ENCODE measurements around the gene RNF128. TPM values are rescaled to one million over a fixed set of nuclear protein-coding genes. Genes with fewer than 3 reads are reported as not detected.
"Not testable (repeated sequence)": the region's sequence is repeated elsewhere in the genome, so short reads cannot be mapped to it uniquely, and the experiment has no call there.

Gene RNF128
- polyA plus RNA-seq, 1 donor, result not detected

DNA sequence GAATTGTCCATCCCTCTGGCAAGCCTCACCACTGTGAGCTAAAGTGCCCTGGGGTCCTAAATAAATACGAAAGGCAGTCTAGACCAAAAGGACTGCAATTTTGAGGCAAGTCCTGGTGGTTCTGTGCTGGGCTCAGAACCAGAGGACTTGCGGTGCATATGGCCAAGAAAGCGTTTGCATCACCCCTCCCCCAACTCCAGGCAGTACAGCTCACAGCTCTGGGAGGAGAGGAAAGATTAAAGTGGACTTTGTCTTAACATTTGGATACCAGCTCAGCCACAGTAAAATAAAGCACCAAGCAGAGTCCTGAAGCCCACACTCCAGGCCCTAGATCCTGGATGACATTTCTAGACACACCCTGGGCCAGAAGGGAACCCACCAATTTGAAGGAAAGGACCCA lies 24.9 kb downstream of the RNF128 start:
- DNase-seq, result no peak

GRCh38 chrX:106752101-106752678 lies 25.7 kb downstream of the RNF128 start:
- no peak for DNase-seq

GRCh38 chrX:106769288-106769687 lies 42.8 kb downstream of the RNF128 start:
- not testable (repeated sequence) for DNase-seq

GRCh38 chrX:106774981-106775380 lies 48.5 kb downstream of the RNF128 start:
- no peak for DNase-seq

- DNase-seq, result no peak
Measured at GRCh38 chrX:106780264-106780663, 53.8 kb downstream of the RNF128 start.

DNA sequence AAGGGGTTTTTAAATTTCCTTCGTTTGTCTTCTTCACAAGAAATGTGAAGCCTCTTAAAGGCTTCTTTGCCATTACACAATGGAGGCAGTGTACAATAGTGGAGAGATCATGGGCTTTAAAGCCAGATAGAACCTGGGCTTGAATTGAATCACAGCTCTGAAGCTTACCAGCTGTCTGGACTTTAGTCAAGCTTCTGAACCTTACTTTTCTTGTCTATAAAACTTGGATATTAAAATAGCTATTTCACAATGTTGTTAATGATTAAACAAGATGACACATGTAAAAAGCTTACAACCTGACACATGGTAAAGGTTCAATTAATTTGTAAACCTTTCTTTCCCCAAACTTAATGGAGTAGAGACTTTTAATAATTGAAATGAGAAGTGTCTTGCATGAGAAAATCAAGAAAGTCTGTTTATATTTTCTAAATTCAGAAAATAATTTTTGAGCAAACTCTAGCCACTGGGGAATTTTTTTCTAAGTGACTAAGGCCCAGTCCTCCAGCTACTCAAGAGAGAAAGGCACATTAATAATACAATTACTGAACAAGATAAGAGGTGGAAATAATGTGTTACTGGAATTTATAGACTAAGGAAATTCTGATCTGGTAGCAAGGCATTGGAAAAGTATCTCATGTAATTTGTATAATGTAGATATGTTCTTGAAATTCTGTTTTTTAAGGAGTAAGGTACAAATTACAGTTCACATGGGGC lies 54.3 kb downstream of the RNF128 start:
- DNase-seq, result no peak

DNA sequence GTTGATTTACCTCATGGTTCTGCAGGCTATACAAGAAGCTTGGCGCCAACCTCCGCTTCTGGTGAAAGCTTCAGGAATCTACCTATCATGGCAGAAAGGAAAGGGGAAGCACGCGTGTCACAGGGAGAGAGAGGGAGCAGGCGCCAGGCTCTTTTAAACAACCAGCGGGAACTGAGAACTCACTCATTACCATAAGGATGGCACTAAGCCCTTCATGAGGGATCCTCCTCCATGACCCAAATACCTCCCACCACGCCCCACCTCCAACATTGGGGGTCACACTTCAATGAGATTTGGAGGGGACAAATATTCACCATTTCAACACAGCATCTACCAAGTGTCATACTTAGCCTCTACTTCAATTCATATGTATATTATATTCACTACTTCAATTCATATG lies 57.2 kb downstream of the RNF128 start:
- DNase-seq, result no peak

- no peak for DNase-seq
Measured at GRCh38 chrX:106791495-106791894, 65.0 kb downstream of the RNF128 start.

DNA sequence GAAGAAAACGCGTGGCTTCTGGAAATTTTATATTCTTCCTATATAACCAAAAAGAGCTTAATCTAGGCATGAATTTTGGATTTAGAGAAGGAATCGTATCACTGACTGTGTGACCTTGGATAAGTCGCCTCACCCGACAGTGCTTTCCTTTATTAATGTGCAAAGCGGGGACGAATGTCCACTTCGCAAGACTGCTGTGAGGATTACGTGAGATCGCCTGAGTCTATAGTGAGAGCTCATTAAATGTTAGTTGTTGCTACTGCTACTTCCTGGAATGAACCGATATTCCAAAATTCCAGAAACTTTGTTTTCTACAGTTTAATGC lies 75.5 kb downstream of the RNF128 start:
- DNase-seq, result no peak

GRCh38 chrX:106802388-106803275 lies 76.1 kb downstream of the RNF128 start, which contains the start of gene TBC1D8B:
Gene TBC1D8B (plus strand): TSS chrX:106802673. CDS start chrX:106802854, 181 bp downstream.
- peak; percentile 89 for DNase-seq

GRCh38 chrX:106811131-106811910 lies 84.8 kb downstream of the RNF128 start:
- no peak for DNase-seq

DNA sequence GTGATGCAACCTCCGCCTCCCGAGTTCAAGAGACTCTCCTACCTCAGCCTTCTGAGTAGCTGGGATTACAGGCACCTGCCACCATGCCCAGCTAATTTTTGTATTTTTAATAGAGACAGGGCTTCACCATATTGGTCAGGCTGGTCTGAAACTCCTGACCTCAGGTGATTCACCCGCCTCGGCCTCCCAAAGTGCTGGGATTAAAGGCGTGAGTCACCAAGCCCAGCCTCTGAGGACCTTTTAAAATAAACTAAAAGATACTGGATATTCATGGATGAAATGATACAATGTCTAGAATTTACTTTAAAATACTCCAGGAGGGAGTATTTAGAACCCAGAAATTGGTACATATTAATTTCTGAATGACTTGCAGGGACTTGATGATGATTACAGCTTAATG lies 86.4 kb downstream of the RNF128 start:
- not testable (repeated sequence) for DNase-seq

GRCh38 chrX:106814093-106814492 lies 87.6 kb downstream of the RNF128 start:
- DNase-seq, result not testable (repeated sequence)

Other genes starting within 250 kb of the RNF128 start
- gene RADX, start 114.7 kb upstream of the RNF128 start, polyA plus RNA-seq (ENCODE audit: insufficient read length), result 2.9 TPM
- gene TBC1D8B, start 76.0 kb downstream of the RNF128 start, polyA plus RNA-seq (ENCODE audit: insufficient read length), result 3.5 TPM
- gene RIPPLY1, start 176.6 kb downstream of the RNF128 start, polyA plus RNA-seq (ENCODE audit: insufficient read length), result not detected
- gene CLDN2, start 193.7 kb downstream of the RNF128 start, polyA plus RNA-seq (ENCODE audit: insufficient read length), result 0.48 TPM

Data from hindlimb muscle (tissue), 1 donor.